Stimulated activated CD4-positive, alpha-beta T cell treated with anti-CD3 and anti-CD28 coated beads, Interleukin-1b, Interleukin-23, amount 100 ng/mL, for 24 hours (primary cell): ENCODE measurements around the gene IQCK.
"Not testable (repeated sequence)": the region's sequence is repeated elsewhere in the genome, so short reads cannot be mapped to it uniquely, and the experiment has no call there.

Experiments
- DNase-seq, 4 experiments: peaks; one replicate each; pipeline ENCODE4 v3.0.0-alpha.2; 2020; ENCODE audit warnings: low read depth in 4 of 4, low spot score in 1 of 4

IQCK gene

GRCh38 chr16:19717741-19718623 is at the start of gene IQCK, which contains the start of gene KNOP1:
Gene IQCK, plus strand, starts transcription at chr16:19718271. Its CDS starts 36 bp downstream, at chr16:19718307.
Gene KNOP1, minus strand, starts transcription at chr16:19718227. Its CDS starts 3,192 bp downstream, at chr16:19715035.
- peak; percentile 75 to 86 (median 85) for DNase-seq

DNA sequence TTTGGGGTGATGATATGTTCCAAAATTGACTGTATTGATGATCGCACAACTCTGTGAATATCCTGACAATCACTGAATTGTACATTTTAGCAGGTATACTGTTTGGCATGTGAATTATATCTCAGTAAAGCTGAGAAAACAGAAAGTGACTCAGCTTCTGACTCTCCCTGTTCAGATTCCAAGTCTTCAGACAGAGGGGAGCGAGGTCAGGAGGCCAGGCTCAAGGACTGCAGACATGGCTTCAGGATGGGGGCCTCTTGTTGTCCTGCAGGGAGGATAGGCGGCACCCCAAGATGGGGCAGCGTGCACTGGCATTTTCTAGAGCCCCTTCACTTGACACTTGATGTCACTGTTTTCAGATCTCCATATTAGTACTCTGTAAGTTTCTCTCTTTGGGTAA is 45.7 kb upstream of the IQCK start:
- no peak for DNase-seq

- no peak for DNase-seq
Measured at GRCh38 chr16:19674485-19674884, 43.6 kb upstream of the IQCK start.

- DNase-seq = no peak
Measured at GRCh38 chr16:19677402-19677801, 40.7 kb upstream of the IQCK start.

DNA sequence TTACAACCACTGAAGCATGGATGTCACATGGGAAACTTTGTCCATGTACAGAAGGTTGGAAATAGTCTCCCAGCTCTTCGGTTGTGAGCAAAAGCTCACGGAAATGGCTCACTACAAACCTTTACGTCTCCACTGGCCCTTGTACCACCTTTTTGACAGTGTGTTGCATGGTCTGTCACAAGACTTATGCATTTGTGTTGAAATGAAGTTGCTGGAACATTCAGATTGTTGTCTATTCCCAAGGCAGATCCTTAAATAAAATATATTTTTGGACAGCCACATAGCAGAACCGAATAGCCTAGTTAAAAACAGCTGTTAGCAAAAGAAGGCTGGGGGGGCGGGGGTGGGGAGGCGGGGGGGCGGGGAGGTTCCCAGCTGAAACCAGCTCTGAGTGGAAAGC is 39.3 kb upstream of the IQCK start:
- DNase-seq = no peak

DNA sequence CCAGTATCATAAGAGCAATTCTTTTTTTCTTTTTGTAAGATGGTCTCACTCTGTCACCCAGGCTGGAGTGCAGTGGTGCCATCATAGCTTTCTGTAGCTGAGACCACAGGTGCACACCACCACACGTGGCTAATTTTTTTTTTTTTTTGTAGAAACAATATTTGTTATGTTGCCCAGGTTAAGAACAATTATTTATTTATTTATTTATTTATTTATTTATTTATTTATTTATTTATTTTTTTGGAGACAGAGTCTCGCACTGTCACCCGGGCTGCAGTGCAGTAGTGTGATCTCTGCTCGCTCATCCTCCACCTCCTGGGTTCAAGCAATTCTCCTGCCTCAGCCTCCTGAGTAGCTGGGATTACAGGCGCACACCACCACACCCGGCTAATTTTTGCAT is 38.8 kb upstream of the IQCK start:
- not testable (repeated sequence) for DNase-seq

GRCh38 chr16:19680881-19681340 is 37.2 kb upstream of the IQCK start:
- no peak for DNase-seq

DNA sequence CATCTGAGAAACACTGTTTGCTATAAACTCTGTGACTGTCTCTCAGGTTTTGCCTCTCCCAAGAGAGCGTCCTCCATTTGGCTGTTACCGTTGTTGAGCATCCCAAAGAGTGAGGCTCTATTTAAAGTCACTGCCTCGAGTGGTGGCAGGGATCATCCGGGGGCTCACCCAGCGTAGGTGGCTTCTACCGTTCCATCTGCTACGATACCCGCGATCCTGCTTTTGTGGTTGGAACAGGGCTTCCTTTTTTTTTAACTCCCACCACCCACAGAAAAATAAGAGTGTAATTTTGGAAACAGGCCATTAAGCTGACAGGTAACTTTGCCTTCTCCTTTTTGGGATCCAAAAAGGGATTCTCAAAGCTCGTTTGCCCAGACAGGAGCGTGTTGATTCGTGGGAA is 36.4 kb upstream of the IQCK start:
- no peak for DNase-seq

DNA sequence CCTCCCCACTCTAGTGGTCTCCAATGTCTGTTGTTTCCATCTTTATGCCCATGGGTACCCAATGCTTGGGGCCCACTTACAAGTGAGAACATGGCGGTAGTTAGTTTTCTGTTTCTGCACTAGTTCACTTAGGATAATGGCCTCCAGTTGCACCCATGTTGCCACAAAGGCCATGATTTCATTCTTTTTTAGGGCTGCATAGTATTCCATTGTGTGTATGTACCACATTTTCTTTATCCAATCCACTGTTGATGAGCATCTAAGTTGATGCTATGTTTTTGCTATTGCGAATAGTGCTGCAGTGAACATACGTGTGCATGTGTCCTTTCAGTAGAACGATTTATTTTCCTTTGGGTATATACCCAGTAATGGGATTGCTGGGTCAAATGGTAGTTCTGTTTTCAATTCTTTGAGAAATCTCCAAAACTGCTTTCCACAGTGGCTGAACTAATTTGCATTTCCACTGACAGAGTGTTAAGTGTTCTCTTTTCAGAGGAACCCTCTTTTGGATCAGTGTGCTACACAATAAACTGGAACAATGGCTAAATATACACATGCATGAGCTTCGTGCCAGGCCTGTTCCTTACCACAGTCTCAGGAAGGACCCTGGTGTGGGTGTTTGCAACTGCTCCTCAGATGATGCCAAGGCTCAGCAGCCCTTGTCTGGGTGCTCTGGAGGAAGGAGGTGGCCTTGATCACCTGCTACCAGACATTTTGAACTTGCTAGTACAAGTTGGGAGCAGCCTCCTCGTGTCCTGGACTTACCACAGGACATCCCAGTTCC is 34.4 kb upstream of the IQCK start:
- DNase-seq = no peak

DNA sequence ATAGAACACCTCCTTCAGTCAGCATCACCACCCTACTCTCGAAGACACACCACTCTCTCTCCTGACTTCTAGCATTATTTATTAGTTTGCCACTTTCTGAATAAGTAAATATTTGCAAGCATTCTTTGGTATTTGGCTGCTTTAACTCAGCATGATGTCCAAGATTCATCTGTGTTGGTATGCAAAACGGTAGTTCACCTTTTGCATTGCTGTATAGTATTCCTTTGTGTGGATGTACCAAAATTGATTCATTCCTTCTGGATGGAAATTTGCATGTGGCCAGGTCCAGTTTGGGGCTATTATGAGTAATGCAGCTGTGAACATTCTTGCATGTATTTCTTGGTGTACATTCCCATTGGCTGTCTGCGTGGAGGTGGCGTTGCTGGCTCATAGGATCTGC is 32.9 kb upstream of the IQCK start:
- DNase-seq = no peak

GRCh38 chr16:19687279-19687678 is 30.8 kb upstream of the IQCK start:
- no peak for DNase-seq

DNA sequence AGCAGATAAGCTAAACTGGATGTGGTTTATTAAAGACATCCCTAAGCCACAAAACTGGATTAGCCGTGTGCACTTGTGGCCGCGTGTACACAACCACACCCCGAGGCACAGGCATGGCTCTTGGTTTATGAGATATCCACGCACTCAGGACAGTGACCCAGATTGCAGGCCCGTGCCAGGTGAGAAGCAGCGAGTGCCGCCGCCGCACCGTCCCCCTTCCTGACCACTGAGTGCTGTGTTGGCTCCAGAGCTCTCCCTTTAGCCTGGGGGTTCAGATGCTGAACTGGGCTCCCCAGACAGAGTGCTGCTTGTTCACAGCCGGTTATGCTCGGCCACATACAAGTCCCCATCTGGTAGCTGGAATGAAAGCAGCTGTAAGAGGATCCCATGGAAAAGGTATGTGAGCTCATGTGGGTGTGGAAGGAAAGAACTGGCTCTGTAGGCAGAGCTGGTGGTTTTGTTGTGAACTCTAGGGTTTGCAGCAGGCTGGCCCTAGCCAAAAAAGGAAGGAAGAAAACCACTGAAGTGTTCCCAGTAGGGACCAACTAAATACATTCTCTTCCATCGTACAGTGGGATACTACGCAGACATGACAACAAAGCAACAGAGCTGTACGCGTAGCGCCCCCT is 29.6 kb upstream of the IQCK start:
- DNase-seq = no peak

DNA sequence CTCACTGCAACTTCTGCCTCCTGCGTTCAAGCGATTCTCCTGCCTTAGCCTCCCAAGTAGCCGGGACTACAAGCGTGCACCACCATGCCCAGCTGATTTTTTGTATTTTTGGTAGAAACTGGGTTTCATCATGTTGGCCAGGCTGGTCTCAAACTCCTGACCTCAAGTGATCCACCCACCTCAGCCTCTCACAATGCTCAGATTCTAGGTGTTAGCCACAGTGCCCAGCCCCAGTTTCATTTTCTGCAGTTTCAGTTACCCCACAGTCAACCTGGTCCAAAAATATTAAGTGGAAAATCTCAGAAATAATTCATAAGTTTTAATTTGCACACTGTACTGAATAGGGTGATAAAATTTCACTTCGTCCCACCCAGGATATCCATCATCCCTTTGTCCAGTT is 28.7 kb upstream of the IQCK start:
- DNase-seq = no peak

- DNase-seq = no peak
Measured at GRCh38 chr16:19690196-19690595, 27.9 kb upstream of the IQCK start.

DNA sequence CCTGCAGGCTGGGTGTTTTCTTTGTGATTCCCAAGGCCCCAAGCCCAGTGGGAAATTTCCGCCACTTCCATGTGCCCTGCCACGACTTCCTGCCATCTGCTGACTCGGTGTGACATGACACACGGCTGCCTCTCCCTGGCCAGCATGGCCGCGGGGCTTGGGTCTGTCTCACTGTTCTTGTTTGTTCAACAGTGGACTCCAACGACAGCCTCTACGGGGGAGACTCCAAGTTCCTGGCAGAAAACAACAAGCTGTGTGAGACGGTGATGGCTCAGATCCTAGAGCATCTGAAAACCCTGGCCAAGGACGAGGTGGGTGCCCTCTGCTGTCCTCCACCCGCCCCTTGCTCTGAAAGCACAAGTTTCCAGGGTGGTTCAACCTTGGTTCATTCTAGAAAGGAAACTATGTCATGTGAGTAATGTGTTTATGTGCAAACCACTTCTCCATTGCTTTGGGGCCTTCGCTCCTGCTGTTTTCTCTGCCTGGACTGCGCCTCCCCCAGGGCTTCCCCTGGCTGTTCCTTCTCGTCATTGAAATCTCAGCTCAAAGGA is 26.8 kb upstream of the IQCK start:
- DNase-seq = no peak

DNA sequence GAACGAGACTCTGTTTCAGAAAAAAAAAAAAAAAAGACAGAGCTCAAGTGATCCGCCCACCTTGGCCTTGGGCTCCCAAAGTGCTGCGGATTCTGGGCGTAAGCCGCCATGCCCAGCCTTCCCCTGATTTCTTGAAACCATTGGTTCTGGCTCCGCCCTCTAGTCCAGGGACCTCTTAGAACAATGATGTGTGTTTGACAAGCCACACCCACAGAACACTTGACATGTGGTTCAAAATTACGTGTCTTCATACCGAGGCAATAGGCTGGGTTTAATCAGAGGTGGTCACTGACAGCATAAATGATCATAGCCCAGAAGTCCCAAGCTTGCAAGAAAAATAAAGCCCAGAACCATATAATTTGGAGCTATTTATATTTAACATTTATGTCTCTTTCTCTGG is 23.1 kb upstream of the IQCK start:
- no peak for DNase-seq

DNA sequence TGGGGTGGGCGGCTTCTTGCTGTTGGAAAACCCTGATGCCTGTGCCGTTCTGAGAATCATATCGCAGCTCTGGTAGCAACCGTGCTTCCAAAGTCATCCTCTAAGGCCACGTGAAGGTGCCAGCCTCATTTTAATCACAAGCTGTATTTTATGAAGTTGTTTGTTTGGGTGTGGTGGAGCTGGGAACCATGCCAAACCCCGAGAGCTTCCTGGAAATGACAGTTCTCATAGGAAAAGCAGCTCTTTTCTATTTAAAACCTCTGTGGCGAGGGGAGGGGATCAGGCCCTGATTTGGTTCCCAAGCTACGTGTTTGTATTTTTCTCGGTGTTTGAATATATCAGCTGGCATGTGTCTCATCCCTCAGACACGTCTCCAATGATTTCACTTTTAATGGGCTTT is 21.7 kb upstream of the IQCK start:
- peak in 1 of 4 experiments; percentile 25 for DNase-seq

GRCh38 chr16:19696961-19697360 is 21.1 kb upstream of the IQCK start:
- no peak for DNase-seq

- no peak for DNase-seq
Measured at GRCh38 chr16:19697756-19698318, 20.2 kb upstream of the IQCK start.

GRCh38 chr16:19698480-19699465 is 19.3 kb upstream of the IQCK start:
- DNase-seq = no peak
